Measurements from ENCODE around the gene KLK8. TPM values are rescaled to one million over a fixed set of nuclear protein-coding genes. Genes with fewer than 3 reads are reported as not detected.
"Not testable (repeated sequence)": the region's sequence is repeated elsewhere in the genome, so short reads cannot be mapped to it uniquely, and the experiment has no call there.

Gene KLK8
- total RNA-seq, 2 experiments from 2014 or later, result not detected

GRCh38 chr19:50998686-50999085 lies 2.7 kb downstream of the KLK8 start:
- Mint-ChIP-seq H3K9me3 (no peaks in the 10 kb centered on the region), H3K4me3 (no peak overlapping the region), H3K27me3 (ENCODE audit: low read depth) (peaks cover 35% of the 10 kb centered on the region), H3K4me1 (ENCODE audit: low read depth) (no peaks in the 10 kb centered on the region), H3K27ac (no peak overlapping the region), H3K36me3 (ENCODE audit: low read depth) (no peaks in the 10 kb centered on the region)
- intact Hi-C loops (cut with micrococcal nuclease), result no loop called here
- DNase-seq, result no peak
- CTCF ChIA-PET, result interaction anchor here (0.6 kb wide), 1 partner anchor 68 kb away, joined by 3 read pairs; no protein-coding TSS in a partner anchor

GRCh38 chr19:50998061-50998460 lies 3.3 kb downstream of the KLK8 start:
- H3K4me1 Mint-ChIP-seq (ENCODE audit: low read depth), result no peaks in the 10 kb centered on the region
- H3K27ac Mint-ChIP-seq, result no peak overlapping the region
- peaks cover 35% of the 10 kb centered on the region for H3K27me3 Mint-ChIP-seq (ENCODE audit: low read depth)

GRCh38 chr19:50994129-50994528 lies 7.3 kb downstream of the KLK8 start:
- Mint-ChIP-seq H3K27me3 (ENCODE audit: low read depth) (peaks cover 26% of the 10 kb centered on the region), H3K4me1 (ENCODE audit: low read depth) (no peaks in the 10 kb centered on the region), H3K4me3 (no peak overlapping the region), H3K36me3 (ENCODE audit: low read depth) (no peaks in the 10 kb centered on the region), H3K27ac (no peak overlapping the region), H3K9me3 (no peaks in the 10 kb centered on the region)
- DNase-seq, result no peak
- intact Hi-C loops (cut with micrococcal nuclease), result no loop called here
- CTCF ChIA-PET, result no interaction called here

More at GRCh38 chr19:50998061-50998460, 3.3 kb downstream of the KLK8 start:
- Mint-ChIP-seq H3K4me3 (no peak overlapping the region), H3K36me3 (ENCODE audit: low read depth) (no peaks in the 10 kb centered on the region), H3K9me3 (no peaks in the 10 kb centered on the region)
- no peak for DNase-seq
- intact Hi-C loops (cut with micrococcal nuclease), result no loop called here
- CTCF ChIA-PET, result no interaction called here

- Mint-ChIP-seq H3K27ac (no peak overlapping the region), H3K27me3 (ENCODE audit: low read depth) (peaks cover 21% of the 10 kb centered on the region), H3K9me3 (no peaks in the 10 kb centered on the region), H3K36me3 (ENCODE audit: low read depth) (no peaks in the 10 kb centered on the region), H3K4me1 (ENCODE audit: low read depth) (no peaks in the 10 kb centered on the region), H3K4me3 (no peak overlapping the region)
- intact Hi-C loops (cut with micrococcal nuclease), result no loop called here
- CTCF ChIA-PET, result no interaction called here
- DNase-seq, result no peak
Measured at GRCh38 chr19:50992666-50993035, 8.8 kb downstream of the KLK8 start.

GRCh38 chr19:50984416-50984815 lies 17.0 kb downstream of the KLK8 start:
- peaks cover 40% of the 10 kb centered on the region for H3K27me3 Mint-ChIP-seq (ENCODE audit: low read depth)
- H3K27ac Mint-ChIP-seq; DNase-seq; CTCF ChIA-PET; H3K36me3 Mint-ChIP-seq (ENCODE audit: low read depth); H3K4me3 Mint-ChIP-seq; H3K9me3 Mint-ChIP-seq; H3K4me1 Mint-ChIP-seq (ENCODE audit: low read depth); intact Hi-C loops (cut with micrococcal nuclease): not testable (repeated sequence)

GRCh38 chr19:50983625-50984292 lies 17.6 kb downstream of the KLK8 start, which contains the start of gene KLK7:
TSS of gene KLK7 (minus strand) at chr19:50983917. CDS start at chr19:50982399, 1,518 bp downstream.
- Mint-ChIP-seq H3K9me3 (no peaks in the 10 kb centered on the region), H3K27ac (no peak within 1 kb of the TSS), H3K36me3 (ENCODE audit: low read depth) (no peaks in the 10 kb centered on the region), H3K27me3 (ENCODE audit: low read depth) (peaks cover 40% of the 10 kb centered on the region), H3K4me3 (no peak within 1 kb of the TSS), H3K4me1 (ENCODE audit: low read depth) (no peaks in the 10 kb centered on the region)
- intact Hi-C loops (cut with micrococcal nuclease), result no loop called here
- CTCF ChIA-PET, result interaction anchor here (0.5 kb wide), 1 partner anchor 265 kb away, joined by 3 read pairs; no protein-coding TSS in a partner anchor
- no peak for DNase-seq

- H3K36me3 Mint-ChIP-seq (ENCODE audit: low read depth), result no peaks in the 10 kb centered on the region
- CTCF ChIA-PET, result no interaction called here
- H3K9me3 Mint-ChIP-seq, result no peaks in the 10 kb centered on the region
- intact Hi-C loops (cut with micrococcal nuclease), result no loop called here
- H3K27me3 Mint-ChIP-seq (ENCODE audit: low read depth), result peaks cover 37% of the 10 kb centered on the region
- no peak overlapping the region for H3K4me3 Mint-ChIP-seq
- no peak overlapping the region for H3K27ac Mint-ChIP-seq
- no peaks in the 10 kb centered on the region for H3K4me1 Mint-ChIP-seq (ENCODE audit: low read depth)
- no peak for DNase-seq
Measured at GRCh38 chr19:50982186-50982585, 19.2 kb downstream of the KLK8 start.

GRCh38 chr19:50981587-50982146 lies 19.7 kb downstream of the KLK8 start:
- H3K9me3 Mint-ChIP-seq, result no peaks in the 10 kb centered on the region
- intact Hi-C loops (cut with micrococcal nuclease), result no loop called here
- H3K27ac Mint-ChIP-seq, result no peak overlapping the region
- no peaks in the 10 kb centered on the region for H3K4me1 Mint-ChIP-seq (ENCODE audit: low read depth)
- CTCF ChIA-PET, result no interaction called here
- peaks cover 40% of the 10 kb centered on the region for H3K27me3 Mint-ChIP-seq (ENCODE audit: low read depth)
- DNase-seq, result no peak
- H3K4me3 Mint-ChIP-seq, result no peak overlapping the region
- no peaks in the 10 kb centered on the region for H3K36me3 Mint-ChIP-seq (ENCODE audit: low read depth)

GRCh38 chr19:50980208-50980607 lies 21.2 kb downstream of the KLK8 start:
- no peak overlapping the region for H3K27ac Mint-ChIP-seq
- intact Hi-C loops (cut with micrococcal nuclease), result no loop called here
- H3K4me3 Mint-ChIP-seq, result no peak overlapping the region
- H3K9me3 Mint-ChIP-seq, result no peaks in the 10 kb centered on the region
- H3K4me1 Mint-ChIP-seq (ENCODE audit: low read depth), result no peaks in the 10 kb centered on the region
- H3K27me3 Mint-ChIP-seq (ENCODE audit: low read depth), result peaks cover 48% of the 10 kb centered on the region
- no peak for DNase-seq
- CTCF ChIA-PET, result no interaction called here
- H3K36me3 Mint-ChIP-seq (ENCODE audit: low read depth), result no peaks in the 10 kb centered on the region

GRCh38 chr19:50979758-50980157 lies 21.6 kb downstream of the KLK8 start:
- H3K27ac Mint-ChIP-seq, result no peak overlapping the region
- DNase-seq, result no peak
- intact Hi-C loops (cut with micrococcal nuclease), result no loop called here
- CTCF ChIA-PET, result no interaction called here
- no peaks in the 10 kb centered on the region for H3K36me3 Mint-ChIP-seq (ENCODE audit: low read depth)
- peaks cover 48% of the 10 kb centered on the region for H3K27me3 Mint-ChIP-seq (ENCODE audit: low read depth)
- H3K9me3 Mint-ChIP-seq, result no peaks in the 10 kb centered on the region
- H3K4me3 Mint-ChIP-seq, result no peak overlapping the region
- H3K4me1 Mint-ChIP-seq (ENCODE audit: low read depth), result no peaks in the 10 kb centered on the region

- H3K27ac Mint-ChIP-seq, result no peak overlapping the region
- no peak for DNase-seq
- no peak overlapping the region for H3K4me3 Mint-ChIP-seq
- intact Hi-C loops (cut with micrococcal nuclease), result no loop called here
- no peaks in the 10 kb centered on the region for H3K9me3 Mint-ChIP-seq
- peaks cover 45% of the 10 kb centered on the region for H3K27me3 Mint-ChIP-seq (ENCODE audit: low read depth)
- H3K4me1 Mint-ChIP-seq (ENCODE audit: low read depth), result no peaks in the 10 kb centered on the region
- H3K36me3 Mint-ChIP-seq (ENCODE audit: low read depth), result no peaks in the 10 kb centered on the region
- CTCF ChIA-PET, result no interaction called here
Measured at GRCh38 chr19:50978772-50979390, 22.5 kb downstream of the KLK8 start.

- H3K27me3 Mint-ChIP-seq (ENCODE audit: low read depth), result peaks cover 42% of the 10 kb centered on the region
- CTCF ChIA-PET, result no interaction called here
- H3K4me1 Mint-ChIP-seq (ENCODE audit: low read depth), result no peaks in the 10 kb centered on the region
- H3K9me3 Mint-ChIP-seq, result no peaks in the 10 kb centered on the region
- H3K4me3 Mint-ChIP-seq, result no peak overlapping the region
- no peaks in the 10 kb centered on the region for H3K36me3 Mint-ChIP-seq (ENCODE audit: low read depth)
- no peak overlapping the region for H3K27ac Mint-ChIP-seq
- no peak for DNase-seq
- intact Hi-C loops (cut with micrococcal nuclease), result no loop called here
Measured at GRCh38 chr19:50977626-50978025, 23.8 kb downstream of the KLK8 start.

GRCh38 chr19:50975766-50976165 lies 25.6 kb downstream of the KLK8 start:
- Mint-ChIP-seq H3K36me3 (ENCODE audit: low read depth) (no peaks in the 10 kb centered on the region), H3K9me3 (no peaks in the 10 kb centered on the region), H3K27me3 (ENCODE audit: low read depth) (peaks cover 44% of the 10 kb centered on the region), H3K27ac (no peak overlapping the region), H3K4me3 (no peak overlapping the region), H3K4me1 (ENCODE audit: low read depth) (no peaks in the 10 kb centered on the region)
- intact Hi-C loops (cut with micrococcal nuclease), result no loop called here
- CTCF ChIA-PET, result no interaction called here
- no peak for DNase-seq
